Dedifferentiated amniotic fluid mesenchymal stem cell (primary cell): ENCODE measurements around the gene PRR5L.
"Not testable (repeated sequence)": the region's sequence is repeated elsewhere in the genome, so short reads cannot be mapped to it uniquely, and the experiment has no call there.

Source experiments
- DNase-seq: peaks from one replicate; pipeline ENCODE4 v3.0.0-alpha.2; 2016; ENCODE audit errors: extremely low spot score

The PRR5L gene

DNA sequence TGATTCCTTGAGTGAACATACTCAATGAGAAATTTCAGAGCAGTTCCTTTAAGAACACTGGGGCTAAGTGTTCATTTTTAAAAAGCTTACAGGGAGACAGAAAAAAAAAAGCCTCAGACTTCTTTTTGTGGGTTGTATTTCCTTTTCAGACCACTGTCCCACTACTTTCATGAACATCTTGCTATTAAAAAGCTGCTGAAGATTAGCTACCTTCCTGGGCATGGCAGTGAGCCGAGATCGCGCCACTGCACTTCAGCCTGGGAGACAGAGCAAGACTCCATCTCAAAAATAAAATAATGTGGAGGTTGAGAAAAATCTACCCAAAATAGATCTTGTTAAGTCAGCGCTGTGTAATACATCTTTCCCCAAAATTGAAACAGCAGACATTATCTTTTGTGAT is 203.2 kb downstream of the PRR5L start:
- no peak for DNase-seq

DNA sequence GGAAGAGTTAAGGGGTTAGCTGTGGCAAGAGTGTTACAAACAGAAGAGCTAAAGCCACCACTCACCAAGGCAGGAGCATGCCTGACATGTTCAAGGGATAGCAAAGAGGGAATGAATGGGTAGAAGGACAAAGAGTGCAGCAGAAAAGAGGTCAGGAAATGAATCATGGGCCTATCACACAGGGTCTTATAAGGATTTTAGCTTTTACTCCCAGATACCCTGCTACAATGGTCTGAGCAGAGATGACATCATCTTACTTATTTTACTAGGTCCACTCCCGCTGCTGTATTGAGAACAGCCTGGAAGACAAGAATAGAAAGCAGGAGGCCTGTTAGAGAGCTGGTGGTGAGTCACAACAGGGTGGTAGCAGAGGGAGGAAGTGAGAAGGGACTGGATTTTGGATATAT is 204.2 kb downstream of the PRR5L start:
- DNase-seq = peak; percentile 80

DNA sequence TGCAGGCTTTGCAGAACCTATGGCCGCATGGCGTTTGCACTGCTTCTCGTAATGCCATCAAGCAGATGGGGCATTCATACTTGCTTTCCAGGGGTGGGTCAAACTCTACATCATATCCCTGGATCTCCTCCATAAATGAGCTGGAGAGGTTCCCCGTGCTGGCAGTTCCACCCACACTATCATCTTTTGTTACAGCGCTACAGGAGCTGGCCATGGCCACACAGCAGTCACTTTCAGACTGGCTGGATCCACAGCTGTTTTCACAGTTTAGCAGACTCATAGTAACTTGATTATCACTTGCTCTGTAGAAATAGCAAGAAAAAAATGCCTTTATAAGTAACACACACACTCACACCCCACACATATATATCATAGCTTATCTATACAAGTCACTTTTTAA is 205.1 kb downstream of the PRR5L start:
- DNase-seq = no peak

DNA sequence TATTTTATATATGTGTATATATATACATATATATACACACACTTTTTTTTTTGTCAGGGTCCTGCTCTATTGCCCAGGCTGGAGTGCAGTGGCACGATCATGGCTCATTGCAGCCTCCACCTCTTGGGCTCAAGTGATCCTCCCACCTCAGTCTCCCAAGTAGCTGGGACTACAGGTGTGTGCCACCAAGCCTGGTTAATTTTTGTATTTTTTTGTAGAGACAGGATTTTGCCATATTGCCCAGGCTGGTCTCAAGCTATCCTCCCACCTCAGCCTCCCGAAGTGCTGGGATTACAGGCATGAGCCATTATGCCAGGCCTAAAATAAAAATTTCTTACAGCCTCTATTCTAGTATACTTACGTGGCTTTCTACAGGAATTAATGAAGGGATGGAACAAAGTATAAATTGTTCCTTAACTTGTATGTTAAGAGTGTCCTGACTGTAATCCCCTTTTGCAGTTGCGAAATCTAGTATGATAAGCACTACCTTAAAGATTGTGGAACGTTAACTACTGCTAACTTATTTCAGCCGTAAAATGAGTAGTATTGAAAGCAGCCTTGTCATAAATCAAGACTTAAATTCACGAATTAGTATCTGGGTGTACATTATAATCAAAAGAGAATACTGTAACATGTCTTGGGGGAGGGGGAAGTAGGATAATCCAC is 211.9 kb downstream of the PRR5L start:
- DNase-seq = no peak

DNA sequence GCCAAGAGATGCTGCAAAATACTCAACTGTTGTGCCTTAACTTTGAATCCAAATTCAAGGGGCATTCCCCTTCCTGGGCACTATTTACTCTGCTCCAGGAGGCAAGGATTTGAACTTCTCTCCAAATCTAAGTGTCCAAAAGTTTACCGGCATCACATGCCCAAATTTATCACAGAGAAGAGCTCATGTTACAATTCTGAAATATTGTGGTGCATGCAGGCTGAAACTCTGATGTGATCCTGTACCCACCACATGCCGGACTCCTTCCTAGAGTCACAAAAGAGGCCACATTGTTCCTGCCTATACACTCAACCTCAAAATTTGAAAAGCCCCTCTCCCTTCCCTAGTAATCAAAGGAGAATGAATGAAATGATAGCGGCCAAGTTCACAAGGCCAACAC is 212.7 kb downstream of the PRR5L start:
- no peak for DNase-seq

DNA sequence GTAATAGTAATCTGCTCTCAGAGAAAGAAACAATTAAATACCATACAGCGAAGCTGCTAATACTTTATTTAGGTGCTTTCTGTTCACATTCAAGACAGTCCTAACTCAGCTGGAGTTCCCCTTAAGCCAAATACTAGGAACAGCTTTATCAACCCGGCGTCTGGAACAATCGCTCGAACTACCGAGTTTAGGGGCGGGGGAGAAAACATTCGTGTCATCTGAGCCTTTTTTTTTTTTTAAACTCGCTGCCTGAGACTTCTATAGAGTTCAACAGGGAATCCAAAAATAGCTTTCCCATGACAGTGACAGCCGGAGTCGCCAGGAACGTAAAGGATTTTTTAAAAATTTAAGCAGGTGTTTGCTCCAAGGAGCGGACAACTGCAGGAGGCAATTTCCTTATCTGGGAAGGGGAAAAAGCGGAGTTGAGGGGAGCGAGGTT is 213.1 kb downstream of the PRR5L start:
- DNase-seq = peak; percentile 52

DNA sequence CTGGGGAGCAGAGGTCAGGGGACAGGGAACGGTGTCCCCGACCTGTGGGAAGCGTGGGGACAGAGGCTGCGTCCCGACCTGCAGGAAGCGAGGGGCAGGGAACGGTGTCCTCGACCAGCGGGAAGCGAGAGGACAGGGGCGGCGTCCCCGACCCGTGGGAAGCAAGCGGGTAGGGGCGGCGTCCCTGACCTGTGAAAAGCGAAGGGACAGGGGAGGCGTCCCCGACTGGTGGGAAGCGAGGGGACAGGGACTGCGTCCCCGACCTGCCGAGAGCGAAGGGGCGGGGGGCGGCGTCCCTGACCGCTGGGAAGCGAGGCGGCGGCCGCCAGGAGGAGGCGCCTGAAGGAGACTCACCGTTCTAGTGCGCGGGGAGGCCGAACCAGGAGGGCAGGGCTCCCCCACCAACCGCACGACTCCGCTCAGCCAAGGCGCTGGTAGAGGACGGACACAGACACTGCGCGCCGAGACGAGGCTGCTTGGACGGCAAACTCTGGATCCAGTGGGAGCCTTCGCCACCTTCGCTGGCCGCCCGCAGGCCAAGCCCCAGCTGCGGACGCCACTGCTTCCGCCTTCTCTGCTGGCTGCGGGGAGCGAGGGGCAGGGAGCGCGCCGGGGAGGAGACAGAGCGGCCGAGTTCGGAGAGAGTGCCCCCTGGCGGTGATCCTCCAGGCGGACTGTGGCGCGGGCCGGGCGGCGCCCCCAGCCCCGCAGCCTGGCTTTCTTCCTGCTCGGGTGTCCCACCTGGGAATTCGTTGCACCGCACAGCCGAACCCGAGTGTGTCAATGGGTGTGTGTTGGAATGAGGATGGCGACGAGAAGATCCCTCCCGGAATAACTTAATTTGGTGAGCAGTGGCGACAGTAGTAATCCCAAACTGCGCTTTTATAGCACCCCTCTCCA is 213.9 kb downstream of the PRR5L start, which contains the start of gene TRAF6:
TSS of gene TRAF6 (minus strand) at position 579 of the 900 bp plus-strand sequence. CDS start 8,757 bp downstream, outside the sequence.
- peak; percentile 80 for DNase-seq

DNA sequence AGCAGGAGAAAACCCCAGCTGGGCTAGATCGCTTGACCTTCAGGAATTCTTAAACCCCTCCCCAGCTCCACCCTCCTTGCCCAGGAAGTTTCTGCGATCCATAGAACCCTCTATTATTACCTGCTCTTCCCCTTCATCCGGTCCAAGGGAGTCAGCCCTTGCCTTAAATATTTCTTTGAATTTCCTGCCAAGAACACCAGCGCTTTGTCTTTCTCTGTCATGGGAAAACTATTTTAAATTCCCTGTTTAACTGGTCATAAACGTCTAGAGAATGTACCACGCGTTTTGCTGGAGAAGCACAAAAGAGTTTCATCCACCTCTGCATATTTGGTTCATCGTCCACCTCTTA is 214.5 kb downstream of the PRR5L start:
- no peak for DNase-seq

DNA sequence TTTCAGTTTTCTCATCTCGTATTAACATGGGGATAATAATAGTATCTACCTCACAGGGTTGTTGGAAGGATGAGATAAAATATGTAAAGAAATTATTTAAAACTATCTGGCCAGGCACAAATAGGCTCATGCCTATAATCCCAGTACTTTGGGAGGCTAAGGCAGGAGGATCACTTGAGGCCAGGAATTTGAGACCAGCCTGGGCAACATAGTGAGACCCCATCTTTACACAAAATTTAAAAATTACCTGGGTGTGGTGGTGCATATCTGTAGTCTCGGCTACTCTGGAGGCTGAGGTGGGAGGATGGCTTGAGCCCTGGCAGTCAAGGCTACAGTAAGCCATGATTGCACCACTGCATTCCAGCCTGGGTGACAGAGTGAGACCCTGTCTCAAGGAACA is 215.0 kb downstream of the PRR5L start:
- not testable (repeated sequence) for DNase-seq

DNA sequence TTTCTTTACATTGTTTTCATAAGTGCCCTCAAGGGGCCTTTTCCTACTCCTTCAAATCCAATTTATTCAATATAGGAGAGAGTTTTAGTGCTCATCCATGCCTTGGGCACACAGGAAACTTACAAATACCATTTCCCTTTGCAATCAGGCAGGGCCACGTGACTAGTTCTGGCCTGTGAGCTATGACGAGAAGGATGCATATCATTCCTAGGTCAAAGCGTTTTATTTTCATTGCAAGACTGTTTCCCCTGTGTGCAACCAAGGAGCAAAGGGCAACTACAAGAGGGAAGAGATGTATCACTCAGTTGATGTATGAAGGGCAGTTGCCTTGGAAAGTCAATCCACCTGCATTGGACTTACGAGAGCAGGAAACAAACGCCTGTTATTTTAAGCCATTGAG is 215.9 kb downstream of the PRR5L start:
- DNase-seq = no peak

DNA sequence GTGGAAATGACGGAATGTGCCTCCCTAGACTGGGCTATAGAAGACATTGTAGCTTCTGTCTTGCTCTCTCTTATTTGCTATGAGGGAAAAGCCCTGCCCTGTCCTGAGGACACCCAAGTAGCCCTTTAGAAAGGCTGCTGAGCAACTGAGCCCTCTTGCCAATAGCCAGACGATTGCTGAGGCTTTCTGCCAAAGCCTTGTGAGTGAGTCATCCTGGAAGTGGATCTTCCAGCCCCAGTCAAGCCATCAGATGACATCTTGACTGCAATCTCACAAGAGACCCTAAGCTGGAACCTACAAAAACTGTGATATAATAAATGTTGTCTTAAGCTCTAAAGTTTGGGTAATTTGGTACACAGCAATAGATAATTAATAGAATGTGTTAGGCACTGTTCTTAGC is 217.9 kb downstream of the PRR5L start:
- DNase-seq = no peak
